ENCODE measurements around the gene MAGEB10.

MAGEB10 gene

GRCh38 chrX:27840881-27841280 is 33.1 kb downstream of the MAGEB10 start:
- Histone ChIP-seq H3K4me3 (no peak overlapping the region), H3K27ac (no peak overlapping the region), H3K36me3 (no peaks in the 10 kb centered on the region), H3K27me3 (no peaks in the 10 kb centered on the region), H3K4me1 (no peaks in the 10 kb centered on the region), H3K9me3 (no peaks in the 10 kb centered on the region)
- no peak for TF ChIP-seq CTCF (IDR thresholded peaks at IDR 0.05)
- no peak for DNase-seq
- intact Hi-C loops (cut with DNase I; ENCODE audit: low total_unique reads), result no loop called here

GRCh38 chrX:27842859-27843258 is 35.1 kb downstream of the MAGEB10 start:
- Histone ChIP-seq H3K4me3 (no peak overlapping the region), H3K27me3 (no peaks in the 10 kb centered on the region), H3K36me3 (no peaks in the 10 kb centered on the region), H3K27ac (no peak overlapping the region), H3K9me3 (no peaks in the 10 kb centered on the region), H3K4me1 (no peaks in the 10 kb centered on the region)
- TF ChIP-seq CTCF (IDR thresholded peaks at IDR 0.05), result no peak
- intact Hi-C loops (cut with DNase I; ENCODE audit: low total_unique reads), result no loop called here
- no peak for DNase-seq

GRCh38 chrX:27860337-27860736 is 52.5 kb downstream of the MAGEB10 start:
- H3K9me3 ChIP-seq, result no peaks in the 10 kb centered on the region
- TF ChIP-seq CTCF (IDR thresholded peaks at IDR 0.05), result no peak

GRCh38 chrX:27863809-27864208 is 56.0 kb downstream of the MAGEB10 start:
- Histone ChIP-seq H3K27me3 (no peaks in the 10 kb centered on the region), H3K9me3 (no peaks in the 10 kb centered on the region), H3K36me3 (no peaks in the 10 kb centered on the region), H3K4me3 (no peak overlapping the region), H3K27ac (no peak overlapping the region), H3K4me1 (no peaks in the 10 kb centered on the region)
- TF ChIP-seq CTCF (IDR thresholded peaks at IDR 0.05), result no peak
- DNase-seq, result no peak
- intact Hi-C loops (cut with DNase I; ENCODE audit: low total_unique reads), result no loop called here

More at GRCh38 chrX:27860337-27860736, 52.5 kb downstream of the MAGEB10 start:
- Histone ChIP-seq H3K27ac (no peak overlapping the region), H3K4me1 (no peaks in the 10 kb centered on the region), H3K27me3 (no peaks in the 10 kb centered on the region), H3K4me3 (no peak overlapping the region), H3K36me3 (no peaks in the 10 kb centered on the region)
- DNase-seq, result no peak
- intact Hi-C loops (cut with DNase I; ENCODE audit: low total_unique reads), result no loop called here
